Natural killer cell treated with Interleukin-12 subunit alpha and Interleukin-12 subunit beta and Interleukin-15 and Interleukin-18, amount 100 ng/mL, for 72 hours (primary cell): ENCODE results near the gene SERPIND1. TPM values are rescaled to one million over a fixed set of nuclear protein-coding genes. Genes with fewer than 3 reads are reported as not detected.

Source experiments
- ATAC-seq, 2 donors: fragments of 150-1000 bp; cut with Tn5 transposase in 1 of 2; sonication (Bioruptor Pico), chemical (Tn5 transposase) in 1 of 2; 2 replicates each; pipeline ENCODE4 v1.10.0; 2021
- DNase-seq: peaks from one replicate; pipeline ENCODE4 v3.0.0; 2022; ENCODE audit warnings: low spot score
- H3K27ac Mint-ChIP-seq, 2 donors: 1 replicate in 1 of 2; 2 replicates in 1 of 2; pipeline ENCODE4 v1.8.0; 2022; ENCODE audit warnings: mixed read lengths in 2 of 2, mild to moderate bottlenecking in 1 of 2, moderate library complexity in 1 of 2
- H3K27me3 Mint-ChIP-seq, 2 donors: 1 replicate in 1 of 2; 2 replicates in 1 of 2; pipeline ENCODE4 v1.8.0; 2022; ENCODE audit warnings: mixed read lengths in 2 of 2
- H3K36me3 Mint-ChIP-seq: one replicate; pipeline ENCODE4 v1.8.0; 2022; ENCODE audit warnings: mixed read lengths
- H3K4me1 Mint-ChIP-seq, 2 donors: 1 replicate in 1 of 2; 2 replicates in 1 of 2; pipeline ENCODE4 v1.8.0; 2022; ENCODE audit warnings: low read depth in 2 of 2, mixed read lengths in 2 of 2, mild to moderate bottlenecking in 1 of 2
- H3K4me3 Mint-ChIP-seq: one replicate; pipeline ENCODE4 v1.8.0; 2022; ENCODE audit warnings: mixed read lengths
- H3K9me3 Mint-ChIP-seq: 2 replicates; pipeline ENCODE4 v1.8.0; 2022; ENCODE audit warnings: mixed read lengths
- total RNA-seq, 2 donors: library from RNA; stranded (reverse); gene quantifications; one replicate each; pipeline ENCODE4 v1.2.3, GENCODE V29; 2022

The SERPIND1 gene
- total RNA-seq, 2 donors from 2014 or later = 0.39 TPM; not detected in 1

DNA sequence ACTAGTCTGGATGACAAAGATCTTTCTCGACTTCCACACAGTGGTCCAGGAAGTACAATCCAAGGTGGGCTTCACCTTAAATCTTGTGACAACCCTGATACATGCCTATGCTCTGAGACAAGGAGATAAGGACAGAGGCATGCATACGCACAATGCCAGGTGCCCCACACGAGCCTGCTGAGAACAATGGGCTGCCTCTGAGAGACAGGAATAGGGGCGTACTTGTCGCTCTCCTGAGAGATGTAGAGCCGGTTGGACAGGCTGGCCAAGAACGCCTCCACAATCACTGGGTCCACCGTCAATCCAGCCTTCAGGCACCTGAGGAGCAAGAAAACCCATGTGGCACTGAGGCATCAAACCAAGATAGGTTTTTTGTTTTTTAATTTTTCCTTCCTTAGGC lies 25.5 kb downstream of the SERPIND1 start:
- ATAC-seq (no peak), DNase-seq (no peak)
- H3K27ac Mint-ChIP-seq = no peak overlapping the region
- H3K27me3 Mint-ChIP-seq = no peaks in the 10 kb centered on the region
- H3K4me1 Mint-ChIP-seq = peaks cover 0 to 3% of the 10 kb centered on the region in 2 donors
- peaks cover 33% of the 10 kb centered on the region for H3K36me3 Mint-ChIP-seq
- no peaks in the 10 kb centered on the region for H3K9me3 Mint-ChIP-seq
- no peak overlapping the region for H3K4me3 Mint-ChIP-seq

- no peaks in the 10 kb centered on the region for H3K27me3 Mint-ChIP-seq
- H3K9me3 Mint-ChIP-seq = no peaks in the 10 kb centered on the region
- no peak overlapping the region for H3K27ac Mint-ChIP-seq
- H3K4me3 Mint-ChIP-seq = no peak overlapping the region
- ATAC-seq (no peak), DNase-seq (no peak)
- peaks cover 0 to 8% of the 10 kb centered on the region in 2 donors for H3K4me1 Mint-ChIP-seq
- H3K36me3 Mint-ChIP-seq = peaks cover 30% of the 10 kb centered on the region
Observed at GRCh38 chr22:20802452-20802851, 28.5 kb downstream of the SERPIND1 start.

DNA sequence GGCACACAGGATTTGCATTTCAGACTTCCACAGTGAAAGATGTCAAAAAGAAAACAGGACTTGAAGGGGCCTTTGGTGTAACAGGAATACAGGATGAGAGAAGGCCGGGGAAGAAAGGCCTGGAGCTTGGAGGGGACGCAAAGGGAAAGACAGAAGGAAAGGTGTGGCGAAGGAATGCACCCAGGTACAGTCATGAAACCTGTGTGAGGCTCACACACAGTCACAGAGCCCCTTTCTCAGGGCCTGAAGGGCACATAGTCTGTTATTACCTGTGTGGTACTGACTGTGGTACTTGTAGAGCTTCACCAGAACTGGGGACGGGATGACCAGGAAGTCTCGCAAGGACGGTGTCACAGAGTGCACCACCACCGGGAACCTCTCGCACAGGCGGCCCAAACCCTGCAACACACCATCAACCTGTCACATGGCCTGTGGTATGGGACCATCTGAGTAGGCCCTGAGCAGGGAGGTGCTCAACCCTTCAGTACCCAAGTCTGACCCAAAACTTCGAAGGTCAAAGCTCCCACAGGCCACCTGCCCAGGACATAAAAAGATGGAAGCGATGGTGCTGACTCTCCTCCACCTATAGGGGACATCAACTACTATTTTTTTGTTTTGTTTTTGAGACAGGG lies 29.1 kb downstream of the SERPIND1 start:
- Mint-ChIP-seq H3K27me3 (no peaks in the 10 kb centered on the region), H3K9me3 (no peaks in the 10 kb centered on the region), H3K4me3 (no peak overlapping the region), H3K36me3 (peaks cover 28% of the 10 kb centered on the region), H3K4me1 (peaks cover 0 to 9% of the 10 kb centered on the region in 2 donors), H3K27ac (no peak overlapping the region)
- DNase-seq (no peak), ATAC-seq (no peak)

DNA sequence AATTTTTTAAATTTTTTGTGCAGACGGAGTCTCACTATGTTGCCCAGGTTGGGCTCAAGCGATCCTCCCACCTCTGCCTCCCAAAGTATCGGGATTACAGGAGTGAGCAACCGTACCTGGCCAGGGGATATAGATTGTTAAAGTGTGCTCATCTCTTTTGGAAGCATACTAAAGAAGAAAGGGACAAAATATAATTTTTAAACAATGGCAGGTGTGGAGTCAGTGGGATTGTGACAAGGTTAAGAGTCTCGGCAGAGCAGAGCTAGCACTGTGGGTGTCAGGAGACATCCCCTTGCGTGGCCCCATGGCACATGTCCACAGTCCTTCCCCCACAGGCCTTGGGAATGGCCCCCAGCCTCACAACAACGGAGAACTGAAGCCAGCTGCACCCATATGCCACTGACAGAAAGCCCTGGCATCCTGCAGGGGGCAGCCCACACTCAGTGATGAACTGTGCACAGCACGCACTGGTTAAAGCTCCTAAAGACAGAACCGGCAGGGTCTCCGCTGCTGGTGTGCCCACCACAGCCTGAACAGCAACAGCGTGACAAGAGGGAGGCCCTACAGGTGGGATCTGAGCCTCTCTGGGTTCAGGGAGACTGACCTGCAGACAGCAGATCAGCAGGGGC lies 29.9 kb downstream of the SERPIND1 start:
- H3K36me3 Mint-ChIP-seq = peaks cover 21% of the 10 kb centered on the region
- no peak for DNase-seq
- ATAC-seq = no peak
- no peak overlapping the region for H3K4me3 Mint-ChIP-seq
- H3K9me3 Mint-ChIP-seq = no peaks in the 10 kb centered on the region
- H3K27ac Mint-ChIP-seq = no peak overlapping the region
- no peaks in the 10 kb centered on the region for H3K27me3 Mint-ChIP-seq
- peaks cover 0 to 9% of the 10 kb centered on the region in 2 donors for H3K4me1 Mint-ChIP-seq

DNA sequence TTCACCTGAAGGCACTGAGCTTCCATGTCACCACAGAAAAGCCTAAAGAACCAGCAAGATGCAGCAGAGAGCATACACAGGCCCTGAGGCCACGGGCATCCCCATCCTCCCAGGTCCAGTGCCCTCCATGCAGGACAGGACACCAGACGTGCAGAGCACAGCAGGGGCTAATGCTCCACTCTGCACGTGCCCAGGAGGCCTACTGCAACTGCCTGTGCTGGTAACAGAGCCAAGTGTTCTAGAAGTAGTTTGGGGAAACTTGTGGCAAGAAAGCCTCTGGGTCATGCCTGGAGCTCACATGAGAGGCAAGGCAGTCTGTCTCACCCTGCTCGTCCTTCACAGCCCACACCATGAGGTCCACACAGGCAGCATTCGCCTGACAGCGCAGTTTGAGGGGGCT lies 30.7 kb downstream of the SERPIND1 start:
- no peak for ATAC-seq
- no peaks in the 10 kb centered on the region for H3K27me3 Mint-ChIP-seq
- H3K36me3 Mint-ChIP-seq = peaks cover 16% of the 10 kb centered on the region
- peaks cover 0 to 9% of the 10 kb centered on the region in 2 donors for H3K4me1 Mint-ChIP-seq
- no peaks in the 10 kb centered on the region for H3K9me3 Mint-ChIP-seq
- no peak for DNase-seq
- no peak overlapping the region for H3K27ac Mint-ChIP-seq
- H3K4me3 Mint-ChIP-seq = no peak overlapping the region

GRCh38 chr22:20805972-20806471 lies 32.1 kb downstream of the SERPIND1 start:
- Mint-ChIP-seq H3K27ac (no peak overlapping the region), H3K4me1 (peaks cover 0 to 12% of the 10 kb centered on the region in 2 donors), H3K9me3 (no peaks in the 10 kb centered on the region), H3K36me3 (peaks cover 16% of the 10 kb centered on the region), H3K4me3 (no peak overlapping the region), H3K27me3 (no peaks in the 10 kb centered on the region)
- ATAC-seq = no peak
- DNase-seq = no peak

GRCh38 chr22:20807315-20807752 lies 33.4 kb downstream of the SERPIND1 start:
- DNase-seq = no peak
- no peaks in the 10 kb centered on the region for H3K9me3 Mint-ChIP-seq
- no peaks in the 10 kb centered on the region for H3K27me3 Mint-ChIP-seq
- no peak for ATAC-seq
- H3K27ac Mint-ChIP-seq = peak overlapping the region in 1 of 2 donors; percentile 48
- H3K4me3 Mint-ChIP-seq = no peak overlapping the region
- H3K36me3 Mint-ChIP-seq = peaks cover 14% of the 10 kb centered on the region
- H3K4me1 Mint-ChIP-seq = peaks cover 0 to 18% of the 10 kb centered on the region in 2 donors

GRCh38 chr22:20808844-20809243 lies 34.9 kb downstream of the SERPIND1 start:
- H3K27ac Mint-ChIP-seq = no peak overlapping the region
- no peaks in the 10 kb centered on the region for H3K27me3 Mint-ChIP-seq
- ATAC-seq (no peak), DNase-seq (no peak)
- no peak overlapping the region for H3K4me3 Mint-ChIP-seq
- H3K36me3 Mint-ChIP-seq = peaks cover 14% of the 10 kb centered on the region
- no peaks in the 10 kb centered on the region for H3K9me3 Mint-ChIP-seq
- H3K4me1 Mint-ChIP-seq = peaks cover 0 to 18% of the 10 kb centered on the region in 2 donors

GRCh38 chr22:20809538-20810185 lies 35.7 kb downstream of the SERPIND1 start:
- H3K27me3 Mint-ChIP-seq = no peaks in the 10 kb centered on the region
- ATAC-seq (no peak), DNase-seq (no peak)
- H3K4me3 Mint-ChIP-seq = no peak overlapping the region
- H3K36me3 Mint-ChIP-seq = peaks cover 7% of the 10 kb centered on the region
- H3K27ac Mint-ChIP-seq = no peak overlapping the region
- peaks cover 0 to 14% of the 10 kb centered on the region in 2 donors for H3K4me1 Mint-ChIP-seq
- H3K9me3 Mint-ChIP-seq = no peaks in the 10 kb centered on the region

- Mint-ChIP-seq H3K4me3 (no peak overlapping the region), H3K9me3 (no peaks in the 10 kb centered on the region), H3K27me3 (no peaks in the 10 kb centered on the region), H3K4me1 (peaks cover 0 to 14% of the 10 kb centered on the region in 2 donors), H3K36me3 (peaks cover 11% of the 10 kb centered on the region), H3K27ac (no peak overlapping the region)
- DNase-seq (no peak), ATAC-seq (no peak)
Observed at GRCh38 chr22:20810645-20811044, 36.7 kb downstream of the SERPIND1 start.

DNA sequence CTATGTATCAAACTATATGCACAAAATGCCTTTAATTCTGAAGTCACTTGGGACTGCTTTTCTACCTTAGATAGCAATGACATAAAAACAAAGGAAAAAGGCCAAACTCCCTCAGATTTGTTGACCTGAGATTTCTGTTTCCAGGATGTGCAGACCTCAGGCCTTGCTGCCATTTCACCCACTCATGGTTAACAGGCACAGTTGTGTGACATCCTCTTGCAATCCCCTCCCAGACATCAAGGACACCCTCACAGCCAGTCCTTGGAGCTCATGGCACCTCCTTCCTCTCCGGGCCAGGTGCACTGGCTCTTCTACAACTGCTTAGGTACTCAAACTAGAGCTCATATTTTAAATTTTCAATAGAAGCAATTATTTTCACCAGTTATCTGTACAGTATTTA lies 37.3 kb downstream of the SERPIND1 start:
- no peak overlapping the region for H3K27ac Mint-ChIP-seq
- H3K36me3 Mint-ChIP-seq = peaks cover 13% of the 10 kb centered on the region
- no peak overlapping the region for H3K4me3 Mint-ChIP-seq
- no peaks in the 10 kb centered on the region for H3K9me3 Mint-ChIP-seq
- peaks cover 0 to 14% of the 10 kb centered on the region in 2 donors for H3K4me1 Mint-ChIP-seq
- no peaks in the 10 kb centered on the region for H3K27me3 Mint-ChIP-seq
- DNase-seq = no peak
- ATAC-seq = no peak

- Mint-ChIP-seq H3K4me1 (peaks cover 0 to 13% of the 10 kb centered on the region in 2 donors), H3K36me3 (peaks cover 13% of the 10 kb centered on the region), H3K27me3 (no peaks in the 10 kb centered on the region), H3K4me3 (no peak overlapping the region), H3K27ac (no peak overlapping the region), H3K9me3 (no peaks in the 10 kb centered on the region)
- ATAC-seq (no peak), DNase-seq (no peak)
Observed at GRCh38 chr22:20811971-20812660, 38.2 kb downstream of the SERPIND1 start.

DNA sequence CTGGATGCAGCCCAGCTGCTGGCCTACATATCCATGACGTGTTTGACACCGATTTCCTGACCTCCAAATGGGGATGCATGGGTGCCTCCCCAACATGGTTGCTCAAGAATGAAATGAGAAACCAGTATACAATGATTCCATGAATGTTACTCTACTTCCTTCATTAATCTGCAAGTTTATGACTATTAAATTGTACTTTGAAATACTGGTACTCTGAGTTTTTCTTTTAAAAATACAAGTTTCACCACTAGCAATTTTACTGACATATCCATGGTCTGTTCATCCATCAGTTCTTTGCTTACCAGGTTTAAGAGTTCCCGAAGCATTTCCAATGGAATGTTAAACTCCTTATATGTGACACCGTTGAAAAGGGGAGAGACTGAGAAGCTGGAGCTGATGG lies 39.1 kb downstream of the SERPIND1 start:
- peaks cover 13% of the 10 kb centered on the region for H3K36me3 Mint-ChIP-seq
- DNase-seq = no peak
- ATAC-seq = no peak
- H3K9me3 Mint-ChIP-seq = no peaks in the 10 kb centered on the region
- H3K27me3 Mint-ChIP-seq = no peaks in the 10 kb centered on the region
- no peak overlapping the region for H3K4me3 Mint-ChIP-seq
- H3K27ac Mint-ChIP-seq = no peak overlapping the region
- peaks cover 0 to 9% of the 10 kb centered on the region in 2 donors for H3K4me1 Mint-ChIP-seq
